Transverse colon (tissue), 3 donors: Measurements from ENCODE around the gene NTRK2.

Experiments
- POLR2A ChIP-seq: fragments of 450-650 bp; IDR thresholded peaks from one replicate; pipeline ENCODE4 v1.6.1; 2016; ENCODE audit warnings: antibody characterized with exemption, mild to moderate bottlenecking, moderate library complexity
- TF ChIP-seq, protein P1 (sequence below), 5 experiments: fragments of 200-600 bp in 3 of 5; fragments of 450-650 bp in 2 of 5; sonication (generic) in 3 of 5; IDR thresholded peaks; 1 replicate in 2 of 5; 2 replicates in 3 of 5; pipeline ENCODE4 v1.5.1; 2016 to 2017; ENCODE audit warnings: antibody characterized with exemption in 5 of 5, inconsistent platforms in 3 of 5, mild to moderate bottlenecking in 2 of 5, moderate library complexity in 1 of 5

DNA sequence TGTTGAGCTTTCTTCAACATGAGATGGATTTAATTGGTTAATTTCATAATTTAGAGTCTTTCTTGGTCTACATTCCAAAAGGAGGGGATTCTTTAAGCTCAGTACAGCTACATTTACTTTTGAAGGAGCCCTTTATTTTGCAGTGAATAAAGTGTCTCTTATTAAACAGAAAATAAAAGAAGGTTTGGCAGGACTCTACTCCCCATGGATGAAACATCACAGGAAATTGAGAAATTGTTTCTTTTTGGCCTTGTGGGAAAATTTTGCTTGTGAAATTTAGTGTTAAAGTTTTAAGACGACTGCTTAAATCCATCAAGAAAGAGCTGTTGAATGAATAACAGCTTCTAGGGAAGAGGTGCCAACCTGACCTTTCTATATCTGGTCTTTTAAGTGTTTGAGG is 187.7 kb downstream of the NTRK2 start:
- TF ChIP-seq, protein P1, sequence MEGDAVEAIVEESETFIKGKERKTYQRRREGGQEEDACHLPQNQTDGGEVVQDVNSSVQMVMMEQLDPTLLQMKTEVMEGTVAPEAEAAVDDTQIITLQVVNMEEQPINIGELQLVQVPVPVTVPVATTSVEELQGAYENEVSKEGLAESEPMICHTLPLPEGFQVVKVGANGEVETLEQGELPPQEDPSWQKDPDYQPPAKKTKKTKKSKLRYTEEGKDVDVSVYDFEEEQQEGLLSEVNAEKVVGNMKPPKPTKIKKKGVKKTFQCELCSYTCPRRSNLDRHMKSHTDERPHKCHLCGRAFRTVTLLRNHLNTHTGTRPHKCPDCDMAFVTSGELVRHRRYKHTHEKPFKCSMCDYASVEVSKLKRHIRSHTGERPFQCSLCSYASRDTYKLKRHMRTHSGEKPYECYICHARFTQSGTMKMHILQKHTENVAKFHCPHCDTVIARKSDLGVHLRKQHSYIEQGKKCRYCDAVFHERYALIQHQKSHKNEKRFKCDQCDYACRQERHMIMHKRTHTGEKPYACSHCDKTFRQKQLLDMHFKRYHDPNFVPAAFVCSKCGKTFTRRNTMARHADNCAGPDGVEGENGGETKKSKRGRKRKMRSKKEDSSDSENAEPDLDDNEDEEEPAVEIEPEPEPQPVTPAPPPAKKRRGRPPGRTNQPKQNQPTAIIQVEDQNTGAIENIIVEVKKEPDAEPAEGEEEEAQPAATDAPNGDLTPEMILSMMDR (IDR thresholded peaks at IDR 0.05): no peak
- no peak for TF ChIP-seq POLR2A
